Heart right ventricle (tissue), 16 donors: ENCODE measurements around the gene C19orf73. TPM values are rescaled to one million over a fixed set of nuclear protein-coding genes. Genes with fewer than 3 reads are reported as not detected.
A peak's percentile ranks its signal among the peaks of the same experiment; 100 is the strongest.

Source experiments
- ATAC-seq, 8 donors: fragments of 200-7000 bp; cut with Tn5 transposase; one replicate each; pipeline ENCODE4 v1.9.1; 2020; ENCODE audit warnings: mild to moderate bottlenecking in 8 of 8, moderate library complexity in 8 of 8, moderate number of reproducible peaks in 1 of 8
- DNase-seq, 2 donors: peaks; one replicate each; pipeline ENCODE4 v3.0.0-alpha.2; 2020
- H3K27ac ChIP-seq, 10 donors: fragments of 200-600 bp; sonication (generic) in 2 of 10; one replicate each; pipeline versions ENCODE4 v1.5.0 to v1.8.0; 2020 to 2022; ENCODE audit warnings: mild to moderate bottlenecking in 3 of 10
- H3K27me3 ChIP-seq, 7 donors: fragments of 200-600 bp; one replicate each; pipeline ENCODE4 v1.8.0; 2021 to 2022; ENCODE audit warnings: mild to moderate bottlenecking in 2 of 7
- H3K36me3 ChIP-seq, 9 donors: fragments of 200-600 bp; sonication (generic) in 1 of 9; one replicate each; pipeline versions ENCODE4 v1.5.0 to v1.8.0; 2020 to 2022; ENCODE audit warnings: mild to moderate bottlenecking in 2 of 9
- H3K4me1 ChIP-seq, 9 donors: fragments of 200-600 bp; sonication (generic) in 1 of 9; one replicate each; pipeline versions ENCODE4 v1.5.0 to v1.8.0; 2020 to 2022; ENCODE audit warnings: mild to moderate bottlenecking in 4 of 9
- H3K4me3 ChIP-seq, 10 donors: fragments of 200-600 bp; sonication (generic) in 2 of 10; one replicate each; pipeline versions ENCODE4 v1.5.0 to v1.8.0; 2020 to 2022; ENCODE audit warnings: mild to moderate bottlenecking in 7 of 10, moderate library complexity in 2 of 10
- H3K9me3 ChIP-seq, 11 donors: fragments of 200-600 bp in 10 of 11; sonication (generic) in 2 of 11; one replicate each; pipeline versions ENCODE4 v1.5.0 to v1.8.0; 2013 to 2022; ENCODE audit warnings: mild to moderate bottlenecking in 2 of 11, control low read depth in 1 of 11, moderate library complexity in 1 of 11
- WGBS, 2 donors: extraction: QIAGEN DNeasy Blood & Tissue Kit; methylation state at CpG; one replicate each; pipeline ENCODE4 v1.1.7; 2013; ENCODE audit warnings: inconsistent platforms in 1 of 2; 5-methylcytosine and 5-hydroxymethylcytosine counted together
- intact Hi-C, 10 donors: fragments of 100-400 bp; cut with DNase I; formaldehyde crosslinking; loops; one replicate each; pipeline versions ENCODE4 v1.11.1 to v1.14.2; 2022
- polyA plus RNA-seq, 2 donors: library from polyadenylated mRNA; stranded (reverse); fragments of 200-250 nt; gene quantifications; one replicate each; pipeline ENCODE4 v1.2.3, GENCODE V29; 2013
- total RNA-seq, 10 donors: library from RNA; stranded (reverse); fragmentation: NEBNext Ultra II Directional in 3 of 10; extraction: Animal tissue kit (Norgen Biotek cat#: 25700) in 3 of 10; gene quantifications; one replicate each; pipeline versions ENCODE4 v1.2.1 to v1.2.4, GENCODE V29; 2021 to 2023
- TF ChIP-seq, protein P1 (sequence below), 9 donors: fragments of 200-600 bp; sonication (generic) in 2 of 9; IDR thresholded peaks; one replicate each; pipeline versions ENCODE4 v1.5.0 to v1.8.0; 2021 to 2022; ENCODE audit warnings: antibody characterized with exemption in 9 of 9, mild to moderate bottlenecking in 5 of 9, moderate library complexity in 1 of 9
- donor health status: Arrhythmogenic right ventricular cardiomyopathy.
- donor health status: ischemic (EF 13 %, LVEDD 7.1; RV severe dilation, severe dysfunction).
- donor health status: healthy with polysubstance abuse.
- donor health status: DM: no; HTN: yes; CAD: no.
- donor health status: DM: no; HTN: no; CAD: no.
- donor health status: ischemic (EF 25% LVEDD 6.9; RV normal size, moderate dysfunction).
- donor health status: ischemic (EF 25% LVEDD 5.7; RV mildly dilated, moderate dysfunction).
- donor health status: healthy.
- donor health status: DM: yes; HTN: yes; CAD: no.
- donor health status: Ischemic cardiomyopathy.
- donor health status: ischemic (EF 35%, LVEDD 5.7; RV mildly dilated, moderate dysfunction).
- donor health status: nonischemic (EF 11% LVEDD 7.7; RV severe dilation, severe dysfunction).
- donor health status: DM: yes; HTN: yes; CAD: no.
- donor health status: PGD.
- donor health status: ischemic (EF 29% LVEDD 5.4; RV normal size, mild dysfunction).
- donor health status: nonischemic (EF 23%, LVEDD 6.1; RV moderate dilation, normal function).

C19orf73 gene
- total and polyA plus RNA-seq, 12 donors: 0.64 to 5.4 (median 1.2) TPM

DNA sequence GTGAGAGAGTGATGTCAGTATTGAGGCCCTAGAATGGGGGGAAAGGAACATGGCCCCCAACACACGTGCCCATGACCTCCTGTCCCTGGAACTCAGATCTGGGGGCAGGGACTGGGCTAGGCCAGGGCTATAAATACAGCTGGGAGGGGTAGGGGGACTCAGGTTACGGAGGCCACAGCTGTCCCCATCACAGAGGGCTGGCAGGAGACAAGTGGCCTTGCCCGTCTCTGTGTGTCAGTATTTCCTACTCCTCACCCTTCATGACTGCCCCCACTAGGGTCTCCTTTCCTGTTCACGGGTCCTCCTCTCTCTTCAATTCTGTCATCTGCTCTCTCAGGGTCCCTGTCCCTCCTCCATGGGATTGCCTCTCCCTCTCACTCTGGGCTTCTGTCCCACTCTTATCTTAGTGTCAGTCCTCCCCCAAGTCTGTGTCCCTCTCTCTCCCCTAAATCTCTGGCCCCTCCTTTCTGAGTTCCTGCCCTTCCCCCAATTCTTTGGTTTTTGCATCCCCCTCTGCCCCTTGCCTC, 36.9 kb upstream of the C19orf73 start:
- ATAC-seq: peak; percentile 31 to 77 (median 64)
- peaks cover 11 to 48% (median 38%) of the 10 kb centered on the region in 9 donors for H3K4me1 ChIP-seq

DNA sequence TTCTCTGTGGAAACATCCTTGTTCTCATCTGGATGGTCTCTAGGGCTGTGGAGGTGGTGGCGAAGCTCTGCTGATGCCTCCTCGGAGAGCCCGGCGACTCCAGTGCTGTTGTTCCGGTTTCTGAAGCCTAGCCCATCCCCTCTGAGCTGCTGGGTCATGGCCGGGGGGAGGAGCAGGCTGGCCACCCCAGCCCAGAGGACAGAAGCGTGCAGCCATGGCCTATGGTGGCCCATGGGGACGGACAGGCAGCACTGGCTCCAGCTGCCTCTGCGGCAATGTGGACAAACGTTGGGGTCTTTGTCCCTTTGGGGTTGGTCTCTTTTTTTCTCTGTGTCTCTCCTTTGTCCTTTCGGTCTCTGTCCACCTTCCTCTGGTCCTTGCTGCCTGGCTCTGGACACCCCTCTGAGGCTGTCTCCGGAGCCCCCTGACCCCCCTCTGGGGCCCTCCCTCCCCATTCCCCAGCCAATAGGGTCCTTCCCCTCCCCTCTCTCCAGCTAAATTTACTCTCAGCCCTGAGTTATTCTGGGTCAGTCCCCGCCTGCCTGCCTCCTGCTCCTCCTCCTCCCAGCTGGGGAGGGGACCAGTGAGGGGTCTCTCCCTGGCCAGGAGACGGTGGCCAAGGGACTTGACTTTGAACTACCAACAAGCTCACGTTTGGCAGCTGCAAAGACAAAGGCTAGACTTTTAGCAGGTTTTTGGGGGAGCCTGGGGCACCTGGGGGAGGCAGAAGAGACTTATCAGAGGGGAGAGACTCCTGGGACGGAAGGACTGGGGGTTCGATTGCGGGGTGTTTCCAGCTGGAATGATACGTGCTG, 36.3 kb upstream of the C19orf73 start, which contains the start of gene HRC:
Gene HRC (minus strand): TSS at position 392 of the 815 bp plus-strand sequence. CDS start 159 bp downstream, at position 233.
- ATAC-seq (peak; percentile 56 to 77 (median 68)), DNase-seq (peak; percentile 74 to 84)
- peaks cover 9 to 47% (median 38%) of the 10 kb centered on the region in 9 donors for H3K4me1 ChIP-seq
- TF ChIP-seq, protein P1, sequence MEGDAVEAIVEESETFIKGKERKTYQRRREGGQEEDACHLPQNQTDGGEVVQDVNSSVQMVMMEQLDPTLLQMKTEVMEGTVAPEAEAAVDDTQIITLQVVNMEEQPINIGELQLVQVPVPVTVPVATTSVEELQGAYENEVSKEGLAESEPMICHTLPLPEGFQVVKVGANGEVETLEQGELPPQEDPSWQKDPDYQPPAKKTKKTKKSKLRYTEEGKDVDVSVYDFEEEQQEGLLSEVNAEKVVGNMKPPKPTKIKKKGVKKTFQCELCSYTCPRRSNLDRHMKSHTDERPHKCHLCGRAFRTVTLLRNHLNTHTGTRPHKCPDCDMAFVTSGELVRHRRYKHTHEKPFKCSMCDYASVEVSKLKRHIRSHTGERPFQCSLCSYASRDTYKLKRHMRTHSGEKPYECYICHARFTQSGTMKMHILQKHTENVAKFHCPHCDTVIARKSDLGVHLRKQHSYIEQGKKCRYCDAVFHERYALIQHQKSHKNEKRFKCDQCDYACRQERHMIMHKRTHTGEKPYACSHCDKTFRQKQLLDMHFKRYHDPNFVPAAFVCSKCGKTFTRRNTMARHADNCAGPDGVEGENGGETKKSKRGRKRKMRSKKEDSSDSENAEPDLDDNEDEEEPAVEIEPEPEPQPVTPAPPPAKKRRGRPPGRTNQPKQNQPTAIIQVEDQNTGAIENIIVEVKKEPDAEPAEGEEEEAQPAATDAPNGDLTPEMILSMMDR (IDR thresholded peaks at IDR 0.05): no peak
- peaks cover 0 to 32% (median 0%) of the 10 kb centered on the region in 7 donors for H3K27me3 ChIP-seq
- peaks cover 0 to 8% (median 0%) of the 10 kb centered on the region in 9 donors for H3K36me3 ChIP-seq
- 20 to 32% methylated on average over 18 to 19 of the region's 19 CpGs for WGBS, 2 donors
- H3K4me3 ChIP-seq: peak within 1 kb of the TSS; percentile 21 to 91 (median 64)
- no peaks in the 10 kb centered on the region for H3K9me3 ChIP-seq
- intact Hi-C loops: loop anchor here in 5 of 10 donors (5.0 to 10.0 kb wide), 4 partner anchors 38 to 518 kb away; partner anchors contain the start of genes C19orf73 (in 2 of the 5), PPFIA3 (in 2 of the 5), DBP (in 1 of the 5) and GYS1 (in 1 of the 5)
- peak within 1 kb of the TSS; percentile 85 to 99 (median 96) for H3K27ac ChIP-seq

More for the DNA sequence above, 36.9 kb upstream of the C19orf73 start:
- intact Hi-C loops: loop anchor here in 5 of 10 donors (5.0 to 10.0 kb wide), 4 partner anchors 39 to 519 kb away; partner anchors contain the start of genes C19orf73 (in 2 of the 5), PPFIA3 (in 2 of the 5), DBP (in 1 of the 5) and GYS1 (in 1 of the 5)
- TF ChIP-seq, protein P1 (IDR thresholded peaks at IDR 0.05): no peak
- H3K27ac ChIP-seq: peak overlapping the region; percentile 85 to 99 (median 96)
- WGBS, 2 donors: 17 to 38% methylated on average over 4 of the region's 4 CpGs
- H3K27me3 ChIP-seq: peaks cover 0 to 26% (median 0%) of the 10 kb centered on the region in 7 donors
- H3K4me3 ChIP-seq: peak overlapping the region in 9 of 10 donors; percentile 35 to 91 (median 67)
- H3K36me3 ChIP-seq: peaks cover 0 to 10% (median 0%) of the 10 kb centered on the region in 9 donors
- DNase-seq: peak; percentile 50 to 74
- no peaks in the 10 kb centered on the region for H3K9me3 ChIP-seq

DNA sequence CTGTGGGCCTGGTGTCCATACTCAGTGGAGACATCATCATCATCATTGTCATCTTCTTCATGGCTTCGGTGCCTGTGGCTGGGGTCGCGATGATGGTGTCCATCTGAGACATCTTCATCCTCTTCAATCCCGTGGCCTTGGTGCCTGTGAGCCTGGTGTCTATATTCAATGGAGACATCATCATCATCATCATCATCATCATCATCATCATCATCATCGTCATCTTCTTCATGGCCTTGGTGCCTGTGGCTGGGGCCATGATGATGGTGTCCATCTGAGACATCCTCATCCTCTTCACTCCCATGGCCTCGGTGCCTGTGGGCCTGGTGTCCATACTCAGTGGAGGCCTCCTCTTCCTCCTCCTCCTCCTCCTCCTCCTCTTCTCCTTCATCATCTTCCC, 35.3 kb upstream of the C19orf73 start:
- no peaks in the 10 kb centered on the region for H3K36me3 ChIP-seq
- H3K4me3 ChIP-seq: peak overlapping the region; percentile 21 to 91 (median 64)
- H3K4me1 ChIP-seq: peaks cover 5 to 44% (median 35%) of the 10 kb centered on the region in 9 donors
- intact Hi-C loops: loop anchor here in 3 of 10 donors (5.0 to 10.0 kb wide), 3 partner anchors 37 to 159 kb away; partner anchors contain the start of genes C19orf73 (in 1 of the 3), GYS1 (in 1 of the 3), PPFIA3 (in 1 of the 3) and RUVBL2 (in 1 of the 3)
- peaks cover 0 to 41% (median 0%) of the 10 kb centered on the region in 7 donors for H3K27me3 ChIP-seq
- no peak for DNase-seq
- no peaks in the 10 kb centered on the region for H3K9me3 ChIP-seq
- TF ChIP-seq, protein P1 (IDR thresholded peaks at IDR 0.05): no peak
- H3K27ac ChIP-seq: peak overlapping the region in 8 of 10 donors; percentile 89 to 99 (median 96)
- WGBS, 2 donors: 82 to 83% methylated on average over 6 of the region's 6 CpGs
- no peak for ATAC-seq
